T47D (cell line): ENCODE results near the gene CD247.

Experiments
- DNase-seq, 2 experiments: peaks; one replicate each; pipeline versions ENCODE4 v3.0.0 to v3.0.0-alpha.2; 2011 to 2012; ENCODE audit warnings: low read depth in 1 of 2, low spot score in 1 of 2
- JUND ChIP-seq: IDR thresholded peaks from 2 replicates; pipeline ENCODE4 v1.6.1; 2012; ENCODE audit warnings: low read depth
- in situ Hi-C: cut with HindIII; loops from 2 replicates; pipeline ENCODE4 v1.10.0; 2016; ENCODE audit warnings: low sequenced_read_pairs, low pct_unique_long_range_greater_than_20kb

CD247 gene

DNA sequence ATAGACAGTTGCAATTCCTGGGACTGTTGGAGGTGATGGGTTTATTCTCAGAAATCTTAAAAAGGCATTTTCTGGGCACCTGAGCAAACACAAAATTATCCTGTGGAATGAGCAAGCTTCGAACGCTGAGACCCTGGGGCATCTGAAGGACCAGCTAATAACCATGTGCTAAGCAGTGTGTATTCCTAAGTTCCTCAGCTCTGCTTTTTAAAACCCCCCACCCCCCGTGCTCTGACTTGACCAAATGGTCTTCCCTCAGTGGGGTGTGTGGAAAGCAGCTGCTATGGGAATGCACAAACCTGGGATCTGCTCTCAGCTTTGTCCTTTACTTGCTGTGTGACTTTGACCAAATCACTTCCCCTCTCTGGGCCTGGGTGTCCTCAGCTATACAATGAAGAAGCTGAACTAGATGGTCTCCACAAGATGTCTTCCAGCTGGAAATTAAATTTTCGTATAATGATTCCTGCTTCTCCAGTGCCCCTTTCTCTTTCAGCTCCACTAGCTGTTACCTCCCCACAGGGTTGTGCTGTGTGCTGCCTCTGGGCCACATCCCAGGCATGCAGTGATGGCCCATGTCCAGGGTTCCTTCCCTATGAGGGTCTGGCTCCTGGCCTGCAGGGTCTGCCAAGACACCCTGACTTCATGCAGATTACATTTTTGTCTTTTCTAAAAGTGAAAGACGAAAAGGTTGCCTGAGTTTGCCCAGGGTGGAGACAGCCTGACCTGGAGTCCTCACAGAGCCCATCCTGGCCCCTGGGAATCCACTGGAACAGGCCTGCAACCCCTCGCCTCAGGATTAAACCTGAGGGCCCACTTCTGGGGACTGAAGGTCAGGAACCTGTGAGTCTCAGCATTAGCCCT is 14.9 kb upstream of the CD247 start:
- DNase-seq: no peak
- in situ Hi-C loops: no loop called here
- TF ChIP-seq JUND: no peak

- DNase-seq: no peak
- in situ Hi-C loops: no loop called here
- TF ChIP-seq JUND: no peak
Observed at GRCh38 chr1:167532375-167532774, 14.0 kb upstream of the CD247 start.

DNA sequence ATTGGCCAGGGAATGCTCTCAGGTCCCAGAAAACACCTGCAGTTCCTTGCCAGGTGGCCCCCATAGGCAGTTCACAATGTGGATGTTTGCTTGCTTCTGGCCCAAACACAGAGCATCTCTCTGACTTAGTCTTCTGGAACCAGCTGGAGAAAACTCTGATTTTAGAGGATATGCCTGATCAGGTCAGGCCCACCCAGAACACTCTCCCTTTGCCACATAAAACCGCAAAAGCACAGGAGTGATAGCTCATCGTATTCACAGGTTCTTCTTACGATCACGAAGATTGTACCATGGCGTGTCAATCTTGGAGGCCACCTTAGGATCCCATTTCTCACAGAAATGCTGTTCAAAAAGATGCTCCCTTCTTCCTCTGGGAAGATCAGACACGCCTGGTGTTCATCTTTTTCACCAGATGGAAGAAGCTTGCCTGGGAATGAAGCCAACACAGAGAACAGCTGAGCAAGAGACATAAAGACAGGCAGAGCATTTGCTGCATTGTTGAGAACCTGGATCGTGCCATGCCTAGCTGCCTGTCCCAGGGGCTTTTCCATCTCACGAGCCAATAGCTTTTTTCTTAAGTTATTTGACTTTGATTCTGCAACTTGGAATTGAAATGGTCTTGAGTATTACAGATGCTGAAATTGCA is 11.6 kb upstream of the CD247 start:
- in situ Hi-C loops: no loop called here
- no peak for TF ChIP-seq JUND
- DNase-seq: no peak

DNA sequence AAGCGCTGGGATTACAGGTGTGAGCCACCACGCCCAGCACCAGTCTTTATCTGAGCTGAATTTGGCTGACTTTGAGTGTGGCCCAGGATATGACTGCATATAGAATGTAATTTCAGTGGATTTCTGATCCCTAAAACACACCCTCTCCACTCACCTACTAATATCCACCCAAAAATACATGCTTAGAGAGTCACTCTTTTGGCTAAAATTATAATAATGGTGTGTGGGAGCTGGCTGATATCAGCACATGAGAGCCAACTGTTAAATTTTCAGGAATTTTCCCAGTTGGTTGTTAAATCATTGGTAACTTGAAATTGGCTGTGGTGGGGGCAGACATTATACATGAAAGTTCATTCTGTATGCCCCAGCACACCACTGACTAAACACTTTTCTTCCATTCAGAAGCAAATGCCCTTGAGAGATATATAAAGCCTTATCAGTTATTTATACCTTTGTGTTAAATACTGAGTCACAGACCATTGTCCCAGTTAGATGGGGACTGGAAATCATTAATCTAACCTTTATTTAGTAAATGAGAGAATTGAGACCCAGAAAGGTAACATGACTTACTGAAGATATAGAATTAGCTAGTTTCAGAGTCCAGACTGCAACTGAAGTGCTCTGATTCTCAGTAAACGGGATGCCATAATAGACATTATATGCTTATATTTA is 9.9 kb upstream of the CD247 start:
- TF ChIP-seq JUND: no peak
- in situ Hi-C loops: no loop called here
- DNase-seq: no peak

DNA sequence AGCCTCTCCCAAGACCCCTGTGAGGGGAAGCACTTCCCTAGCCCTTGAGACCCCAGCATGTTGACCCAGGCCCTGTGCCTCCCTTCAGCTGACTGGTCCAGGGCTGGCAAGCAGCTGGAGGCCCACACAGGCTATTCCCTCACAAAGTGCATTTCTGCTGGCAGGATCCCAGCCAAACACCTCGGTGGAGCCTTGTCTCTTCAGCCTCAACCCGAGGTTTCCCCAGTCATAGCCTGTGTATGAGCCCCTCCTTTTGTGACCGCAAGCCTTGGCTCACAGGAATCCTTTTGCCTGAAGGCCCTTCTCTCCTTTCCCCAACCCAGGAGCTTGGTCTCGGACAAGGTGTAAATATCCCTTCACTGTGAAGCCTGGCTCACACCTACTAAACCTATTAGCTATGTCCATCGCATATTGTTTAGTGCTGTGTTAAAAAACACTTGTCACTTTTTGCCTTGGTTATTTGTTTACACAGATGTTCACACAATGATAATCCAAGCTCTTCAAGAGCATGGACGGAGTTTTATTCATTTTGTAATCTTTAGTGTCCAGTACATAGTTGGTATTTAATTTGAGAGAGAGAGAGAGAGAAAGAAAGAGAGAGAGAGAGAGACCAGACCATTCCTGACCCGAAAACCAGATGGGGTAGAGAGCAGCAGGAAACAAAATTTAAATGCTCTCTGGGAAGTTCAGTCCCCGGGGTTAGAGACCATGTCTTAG is 8.5 kb upstream of the CD247 start:
- DNase-seq: no peak
- in situ Hi-C loops: no loop called here
- no peak for TF ChIP-seq JUND

DNA sequence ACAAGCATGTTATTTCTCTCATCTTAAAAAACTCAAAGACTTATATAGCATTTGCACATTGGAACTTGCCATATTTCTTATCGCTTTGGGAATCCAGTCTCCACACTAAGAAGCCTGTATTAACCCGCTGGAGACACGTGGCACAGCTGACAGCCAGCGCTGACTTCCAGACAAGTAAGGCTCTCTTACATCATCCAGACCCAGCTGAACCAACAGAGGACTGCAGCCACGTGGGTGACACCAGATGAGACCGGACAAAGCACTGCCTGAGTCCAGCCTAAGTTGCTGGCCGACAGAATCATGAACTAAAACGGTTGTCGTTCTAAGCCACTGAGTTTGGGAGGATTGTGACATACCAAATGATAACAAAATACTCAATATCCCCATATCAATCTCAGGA is 6.3 kb upstream of the CD247 start:
- in situ Hi-C loops: no loop called here
- DNase-seq: no peak

DNA sequence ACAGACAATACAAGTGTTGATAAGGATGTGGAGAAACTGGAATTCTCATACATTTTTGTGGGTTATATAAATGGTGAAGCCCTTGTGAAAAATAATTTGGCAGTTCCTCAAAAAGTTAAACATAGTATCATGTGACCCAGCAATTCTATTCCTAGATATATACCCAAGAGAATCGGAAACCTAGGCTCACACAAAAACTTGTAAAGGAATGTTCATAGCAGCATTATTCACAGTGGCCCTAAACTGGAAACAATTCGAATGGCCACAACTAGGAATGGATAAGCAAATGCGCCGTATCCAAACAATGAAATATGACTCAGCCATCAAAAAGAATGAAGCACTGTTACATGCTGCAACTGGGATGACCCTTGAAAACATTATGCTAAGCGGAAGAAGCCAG is 3.9 kb upstream of the CD247 start:
- in situ Hi-C loops: no loop called here
- no peak for TF ChIP-seq JUND
- DNase-seq: no peak

More for the DNA sequence above, 6.3 kb upstream of the CD247 start:
- no peak for TF ChIP-seq JUND

DNA sequence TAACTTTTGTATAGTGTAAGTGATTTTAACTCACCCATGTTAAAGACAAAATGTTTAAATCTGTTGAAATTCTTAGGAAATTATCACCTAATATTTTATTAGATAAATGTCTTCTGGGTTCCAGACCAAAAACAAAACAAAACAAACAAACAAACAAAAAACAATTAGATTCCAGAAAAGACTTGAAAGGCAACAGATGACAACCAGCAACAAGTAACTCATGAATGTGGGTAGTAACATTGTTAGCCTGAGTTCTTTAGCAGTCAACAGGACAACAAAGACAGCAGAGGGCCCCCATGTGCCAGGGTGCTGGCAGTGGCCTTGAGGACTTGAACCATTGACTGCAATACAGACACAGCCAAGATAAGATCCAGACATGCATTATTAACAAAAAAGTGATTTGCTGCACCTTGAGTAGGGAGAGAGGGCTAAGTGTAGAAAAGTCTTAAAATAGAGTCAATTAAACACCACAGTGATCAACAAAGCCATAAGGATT is 2.4 kb upstream of the CD247 start:
- in situ Hi-C loops: no loop called here
- DNase-seq: no peak
- no peak for TF ChIP-seq JUND

- TF ChIP-seq JUND: no peak
- in situ Hi-C loops: no loop called here
- no peak for DNase-seq
Observed at GRCh38 chr1:167517535-167518330, 596 bp downstream of the CD247 start.

DNA sequence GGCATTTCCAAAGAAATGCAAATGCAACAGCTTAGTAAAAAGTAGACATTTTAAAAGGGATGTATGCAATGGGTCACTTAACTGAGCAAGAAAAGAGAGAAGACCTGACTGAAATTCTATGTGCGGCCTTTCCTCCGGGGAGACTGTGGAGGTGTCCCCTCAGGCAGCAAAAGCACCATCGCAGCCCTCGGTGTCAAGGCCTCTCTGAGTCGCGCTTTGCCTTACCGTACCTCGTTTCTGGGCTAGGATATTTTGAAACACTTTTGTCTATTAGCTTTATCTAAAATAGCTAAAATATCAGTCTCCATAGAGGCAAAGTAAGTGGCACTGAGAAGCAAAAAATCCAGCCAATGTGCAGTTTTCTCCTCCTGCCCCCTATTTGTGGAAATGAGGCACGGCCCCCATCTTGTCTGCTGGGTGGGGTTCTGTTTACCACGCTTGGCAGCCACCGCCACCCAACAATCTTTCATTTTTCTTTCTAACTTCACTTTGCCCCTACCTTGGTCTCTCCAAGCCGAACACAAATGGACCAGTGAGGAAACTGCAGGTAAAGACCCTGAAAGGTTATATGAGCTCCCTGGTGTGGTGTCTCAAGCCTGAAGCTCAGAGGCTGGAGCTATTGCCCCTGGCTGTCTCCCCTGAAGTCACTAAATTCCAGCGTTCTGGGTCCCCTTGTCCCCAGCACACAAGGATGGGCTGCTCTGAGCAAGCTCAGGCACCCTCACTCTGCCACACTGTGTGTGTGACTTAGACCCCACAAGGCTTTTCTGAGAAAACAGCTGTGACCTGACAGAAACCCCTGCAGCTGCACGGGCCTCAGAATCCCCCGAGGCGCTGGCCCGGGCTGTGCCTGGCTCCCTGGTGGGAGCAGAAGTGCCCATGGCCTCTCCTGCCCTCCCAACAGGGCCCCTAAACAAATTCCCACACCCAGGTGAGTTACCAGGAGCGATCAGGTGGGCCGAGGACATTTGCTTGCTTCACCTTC is 1.6 kb downstream of the CD247 start:
- DNase-seq: no peak
- in situ Hi-C loops: no loop called here
- no peak for TF ChIP-seq JUND

DNA sequence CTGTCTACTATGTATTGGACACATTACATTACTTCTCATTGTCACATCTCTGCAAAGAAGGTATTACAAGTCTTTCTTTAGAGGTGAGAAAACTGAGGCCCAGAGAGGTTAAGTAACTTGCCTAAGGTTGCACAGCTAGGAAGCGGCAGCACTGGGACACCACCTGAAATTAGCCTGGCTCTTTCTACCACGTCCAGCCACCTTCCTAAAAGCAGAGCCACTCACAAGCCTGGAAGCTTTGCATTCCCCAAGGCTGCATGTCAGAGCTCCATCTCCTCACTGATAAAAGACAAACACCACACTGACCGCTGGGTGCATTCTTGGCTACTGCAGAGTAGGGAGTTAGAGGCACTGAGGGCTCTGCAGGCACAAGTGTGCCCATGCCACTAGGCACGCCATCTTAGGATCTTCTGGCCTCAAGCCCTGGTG is 2.4 kb downstream of the CD247 start:
- in situ Hi-C loops: no loop called here
- TF ChIP-seq JUND: no peak

More for the DNA sequence above, 2.4 kb downstream of the CD247 start:
- DNase-seq: no peak
